Dedifferentiated amniotic fluid mesenchymal stem cell (primary cell): ENCODE results near the gene PABPC3.

Experiments
- DNase-seq: peaks from one replicate; pipeline ENCODE4 v3.0.0-alpha.2; 2016; ENCODE audit errors: extremely low spot score

Gene PABPC3

GRCh38 chr13:25095851-25096453 is at the start of gene PABPC3:
PABPC3 (plus strand) TSS chr13:25096136; CDS start chr13:25096199, 63 bp downstream.
- DNase-seq = no peak

- DNase-seq = no peak
Observed at GRCh38 chr13:25046274-25046984, 49.5 kb upstream of the PABPC3 start.

GRCh38 chr13:25046985-25047511 is 48.9 kb upstream of the PABPC3 start:
- DNase-seq = no peak

- DNase-seq = no peak
Observed at GRCh38 chr13:25051065-25051464, 44.9 kb upstream of the PABPC3 start.

GRCh38 chr13:25059166-25059565 is 36.8 kb upstream of the PABPC3 start:
- DNase-seq = no peak

- no peak for DNase-seq
Observed at GRCh38 chr13:25059958-25060357, 36.0 kb upstream of the PABPC3 start.

- DNase-seq = no peak
Observed at GRCh38 chr13:25062479-25062878, 33.5 kb upstream of the PABPC3 start.

GRCh38 chr13:25064396-25064795 is 31.5 kb upstream of the PABPC3 start:
- no peak for DNase-seq

GRCh38 chr13:25065974-25066770 is 29.8 kb upstream of the PABPC3 start:
- no peak for DNase-seq

- DNase-seq = no peak
Observed at GRCh38 chr13:25067064-25067463, 28.9 kb upstream of the PABPC3 start.

GRCh38 chr13:25068810-25069209 is 27.1 kb upstream of the PABPC3 start:
- no peak for DNase-seq

GRCh38 chr13:25069236-25069635 is 26.7 kb upstream of the PABPC3 start:
- no peak for DNase-seq

GRCh38 chr13:25069911-25070310 is 26.0 kb upstream of the PABPC3 start:
- no peak for DNase-seq

GRCh38 chr13:25080773-25081172 is 15.2 kb upstream of the PABPC3 start:
- no peak for DNase-seq

GRCh38 chr13:25084096-25084495 is 11.8 kb upstream of the PABPC3 start:
- DNase-seq = no peak

GRCh38 chr13:25085125-25085742 is 10.7 kb upstream of the PABPC3 start:
- DNase-seq = no peak

- DNase-seq = no peak
Observed at GRCh38 chr13:25088562-25089221, 7.2 kb upstream of the PABPC3 start.

- DNase-seq = no peak
Observed at GRCh38 chr13:25097426-25097825, 1.5 kb downstream of the PABPC3 start.

GRCh38 chr13:25103711-25104110 is 7.8 kb downstream of the PABPC3 start:
- no peak for DNase-seq

GRCh38 chr13:25109341-25109740 is 13.4 kb downstream of the PABPC3 start:
- DNase-seq = no peak

- no peak for DNase-seq
Observed at GRCh38 chr13:25110956-25111584, 15.1 kb downstream of the PABPC3 start.
